Left colon (tissue), 2 donors: ENCODE data around the gene ZFPM1. TPM values are rescaled to one million over a fixed set of nuclear protein-coding genes. Genes with fewer than 3 reads are reported as not detected.

ENCODE experiments used
- ATAC-seq: fragments of 200-7000 bp; cut with Tn5 transposase; one replicate; pipeline ENCODE4 v1.9.1; 2020; ENCODE audit warnings: mild to moderate bottlenecking, moderate library complexity
- DNase-seq, 2 donors: peaks; one replicate each; pipeline ENCODE4 v3.0.0-alpha.2; 2020
- intact Hi-C, 2 donors: fragments of 100-400 bp; cut with DNase I in 1 of 2; cut with micrococcal nuclease in 1 of 2; formaldehyde crosslinking; loops; one replicate each; pipeline versions ENCODE4 v1.11.2 to v1.14.0; 2022; cut with DNase I, micrococcal nuclease
- microRNA-seq, 2 donors: library from miRNA; unstranded; fragments of <30 nt; microRNA quantifications; one replicate each; pipeline versions ENCODE4 v1.1.0 to v1.2.0, GENCODE V29; 2020
- total RNA-seq, 2 donors: library from RNA; stranded (reverse); fragmentation: NEBNext Ultra II Directional; extraction: Animal tissue kit (Norgen Biotek cat#: 25700); gene quantifications; one replicate each; pipeline ENCODE4 v1.2.1, GENCODE V29; 2021
- donor health status: DM: no; HTN: no; CAD: no.
- donor health status: DM: yes; HTN: yes; CAD: no.

ZFPM1 gene
- total RNA-seq, 2 donors from 2014 or later, result 8.0 to 11.3 TPM

DNA sequence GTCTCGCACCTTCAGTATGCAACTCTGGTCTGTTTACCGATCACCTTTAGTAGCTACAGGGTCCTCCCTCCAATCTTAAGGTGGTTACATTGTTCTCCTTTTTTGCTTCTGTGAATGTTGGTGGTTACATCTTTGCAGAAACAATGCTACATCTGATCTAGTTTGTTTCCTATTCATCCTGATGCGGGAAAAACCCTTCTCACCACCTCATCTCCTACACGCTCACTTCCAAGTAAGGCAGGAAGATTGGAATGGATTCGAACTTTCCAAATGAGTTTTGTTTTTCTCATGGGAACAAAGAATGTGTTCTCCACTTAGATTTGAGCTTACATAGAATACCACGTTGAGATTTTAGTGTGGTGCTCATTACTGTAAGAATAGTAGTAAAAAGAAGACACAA, 131.6 kb downstream of the ZFPM1 start:
- no peak for DNase-seq
- intact Hi-C loops, result no loop called here
- ATAC-seq, result no peak

DNA sequence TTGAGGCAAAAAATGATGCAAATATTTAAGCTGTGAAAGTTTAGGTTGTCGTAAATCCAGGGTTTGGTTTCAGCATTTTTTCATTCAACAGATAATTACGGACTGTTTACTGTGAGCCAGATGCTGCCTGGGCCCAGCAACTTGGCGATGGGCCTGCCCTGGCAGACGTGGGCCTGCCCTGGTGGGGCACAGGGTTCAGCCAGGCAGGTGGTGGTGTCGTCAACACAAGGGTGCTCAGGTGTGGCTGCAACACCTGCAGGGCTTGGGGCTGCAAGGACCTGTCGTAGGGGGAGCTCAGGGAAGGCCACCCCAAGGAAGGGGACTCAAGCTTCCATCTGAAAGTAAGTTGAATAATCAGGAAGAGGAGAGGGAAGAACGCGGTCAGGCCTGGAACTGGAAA, 132.2 kb downstream of the ZFPM1 start:
- DNase-seq (no peak), ATAC-seq (peak; percentile 35)
- intact Hi-C loops, result no loop called here

DNA sequence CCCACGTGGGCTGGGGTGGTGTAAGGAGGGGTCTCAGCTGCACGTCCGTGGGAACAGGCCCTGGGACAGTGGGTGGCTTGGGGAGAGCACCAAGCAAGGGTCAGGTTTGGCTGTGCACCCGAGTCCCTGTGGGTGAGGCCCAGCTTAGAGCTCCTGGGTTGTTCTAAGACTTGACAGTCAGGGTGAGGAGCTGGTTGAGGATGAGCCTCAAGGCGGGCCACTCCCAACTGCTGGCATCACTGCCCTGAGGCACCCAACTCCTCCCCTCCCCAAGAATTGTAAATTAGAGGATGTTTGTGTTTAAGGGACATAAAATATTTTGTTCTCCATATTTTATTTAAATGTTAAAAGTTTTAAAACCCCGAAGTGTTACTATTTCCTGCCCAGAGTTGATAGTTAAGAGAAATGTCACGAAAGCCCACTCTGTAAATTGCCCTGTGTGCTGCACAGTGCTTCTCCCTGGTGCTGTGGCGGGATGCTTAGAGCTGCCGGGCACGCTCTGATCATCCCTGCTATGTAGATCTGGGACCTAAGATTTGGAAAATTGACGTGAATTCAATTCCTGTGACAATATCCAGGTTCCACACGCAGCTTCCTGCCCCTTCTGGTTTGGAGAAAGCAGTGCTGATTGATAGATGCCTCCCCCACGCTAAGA, 133.0 kb downstream of the ZFPM1 start:
- DNase-seq (no peak), ATAC-seq (no peak)
- intact Hi-C loops, result no loop called here

Small RNA genes lying within 50 kb of the gene (microRNA-seq; reads per million reads assigned to microRNA genes)
- gene MIR5189, result 0 reads per million in 2 donors

Other genes with a start within 250 kb of the ZFPM1 start
- gene ZNF469, start 70.3 kb upstream of the ZFPM1 start, total RNA-seq, result under 1 TPM; 0.27 to 0.70 TPM
- 10 to 100 TPM; 32.6 to 43.7 TPM for gene ZC3H18, start 117.1 kb downstream of the ZFPM1 start, total RNA-seq
- gene IL17C, start 185.3 kb downstream of the ZFPM1 start, total RNA-seq, result not detected
- 100 to 1,000 TPM; 277 to 382 TPM for gene CYBA, start 197.8 kb downstream of the ZFPM1 start, total RNA-seq
- gene MVD, start 209.8 kb downstream of the ZFPM1 start, total RNA-seq, result 100 to 1,000 TPM in 1 of 2 donors, 10 to 100 TPM in 1; 74.3 to 191 TPM
- gene SNAI3, start 233.2 kb downstream of the ZFPM1 start, total RNA-seq, result under 1 TPM; 0.15 to 0.92 TPM